Dedifferentiated amniotic fluid mesenchymal stem cell (primary cell): ENCODE results near the gene SH3BGR.
"Not testable (repeated sequence)": the region's sequence is repeated elsewhere in the genome, so short reads cannot be mapped to it uniquely, and the experiment has no call there.

Experiments used
- DNase-seq: peaks from one replicate; pipeline ENCODE4 v3.0.0-alpha.2; 2016; ENCODE audit errors: extremely low spot score

SH3BGR gene

DNA sequence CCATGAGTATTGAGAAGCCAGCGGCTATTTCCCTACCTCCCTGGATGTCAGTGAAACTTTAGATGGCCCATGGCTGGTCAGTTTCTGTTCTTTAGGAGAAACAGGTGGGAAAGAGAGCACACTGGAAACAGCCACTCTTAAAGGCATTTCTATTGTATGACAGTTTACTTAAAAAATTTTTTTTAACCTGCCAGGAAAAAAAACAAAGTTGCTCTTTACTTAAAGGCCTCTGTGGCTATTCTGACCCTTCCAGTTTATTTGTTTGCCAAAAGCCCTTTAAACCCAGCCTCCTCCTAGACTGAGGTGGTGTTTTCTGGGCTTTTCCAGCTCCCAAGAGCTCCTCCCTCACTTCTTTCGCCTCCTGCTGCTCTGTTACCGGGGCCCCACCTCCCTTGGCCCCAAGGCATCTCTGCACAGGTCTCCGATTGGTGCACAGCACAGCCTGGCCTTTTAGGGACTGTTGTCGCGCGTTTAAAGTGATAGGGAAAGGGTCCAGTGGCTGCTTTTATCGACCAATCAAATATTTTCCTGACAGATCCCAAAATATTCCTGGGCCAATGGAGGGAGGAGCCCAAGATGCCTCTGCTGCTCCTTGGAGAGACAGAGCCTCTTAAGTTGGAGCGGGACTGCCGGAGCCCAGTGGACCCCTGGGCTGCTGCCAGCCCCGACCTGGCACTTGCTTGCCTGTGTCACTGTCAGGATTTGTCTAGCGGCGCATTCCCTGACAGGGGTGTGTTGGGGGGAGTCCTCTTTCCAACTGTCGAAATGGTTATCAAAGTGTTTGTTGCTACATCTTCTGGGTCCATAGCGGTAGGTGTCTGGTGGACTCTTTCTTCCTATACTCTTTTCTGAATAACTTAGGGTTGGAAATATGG lies at the start of gene SH3BGR:
Gene SH3BGR, plus strand, starts transcription at position 639 of the 875 bp plus-strand sequence. Its CDS starts 127 bp downstream, at position 766.
- DNase-seq, result no peak

DNA sequence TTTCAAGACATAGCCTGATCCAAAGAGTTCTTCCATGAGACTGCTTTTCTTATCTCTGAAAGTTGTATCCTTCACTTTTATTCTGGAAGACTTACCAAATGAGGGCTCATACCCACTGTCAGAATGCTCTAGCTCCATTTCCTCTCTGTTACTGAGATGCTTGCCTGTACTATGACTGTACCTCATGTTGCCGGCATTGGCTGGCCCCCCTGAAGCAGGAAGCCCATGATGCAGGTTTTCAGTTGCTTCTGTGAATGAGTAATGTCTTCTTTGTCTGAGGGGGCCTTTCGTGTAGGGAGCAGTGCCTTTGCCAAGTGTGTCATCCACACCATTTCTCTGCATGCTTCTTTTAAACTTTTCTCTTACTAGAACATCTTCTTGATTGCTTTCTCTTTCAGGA lies 45.7 kb upstream of the SH3BGR start:
- DNase-seq, result no peak

DNA sequence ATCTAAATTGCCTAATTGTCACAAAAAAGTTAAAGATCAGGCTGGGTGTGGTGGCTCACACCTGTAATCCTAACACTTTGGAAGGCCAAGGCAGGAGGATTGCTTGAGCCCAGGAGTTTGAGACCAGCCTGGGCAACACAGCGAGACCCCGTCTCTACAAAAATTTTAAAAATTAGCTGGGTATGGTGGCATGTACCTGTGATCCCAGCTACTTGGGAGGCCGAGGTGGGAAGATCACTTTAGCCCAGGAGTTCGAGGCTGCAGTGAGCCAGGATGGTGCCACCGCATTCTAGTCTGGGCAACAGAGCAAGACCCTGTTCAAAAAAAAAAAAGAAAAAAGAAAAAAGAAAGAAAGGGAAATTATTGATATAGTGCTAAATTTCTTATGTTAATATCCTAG lies 32.6 kb upstream of the SH3BGR start:
- DNase-seq, result not testable (repeated sequence)

DNA sequence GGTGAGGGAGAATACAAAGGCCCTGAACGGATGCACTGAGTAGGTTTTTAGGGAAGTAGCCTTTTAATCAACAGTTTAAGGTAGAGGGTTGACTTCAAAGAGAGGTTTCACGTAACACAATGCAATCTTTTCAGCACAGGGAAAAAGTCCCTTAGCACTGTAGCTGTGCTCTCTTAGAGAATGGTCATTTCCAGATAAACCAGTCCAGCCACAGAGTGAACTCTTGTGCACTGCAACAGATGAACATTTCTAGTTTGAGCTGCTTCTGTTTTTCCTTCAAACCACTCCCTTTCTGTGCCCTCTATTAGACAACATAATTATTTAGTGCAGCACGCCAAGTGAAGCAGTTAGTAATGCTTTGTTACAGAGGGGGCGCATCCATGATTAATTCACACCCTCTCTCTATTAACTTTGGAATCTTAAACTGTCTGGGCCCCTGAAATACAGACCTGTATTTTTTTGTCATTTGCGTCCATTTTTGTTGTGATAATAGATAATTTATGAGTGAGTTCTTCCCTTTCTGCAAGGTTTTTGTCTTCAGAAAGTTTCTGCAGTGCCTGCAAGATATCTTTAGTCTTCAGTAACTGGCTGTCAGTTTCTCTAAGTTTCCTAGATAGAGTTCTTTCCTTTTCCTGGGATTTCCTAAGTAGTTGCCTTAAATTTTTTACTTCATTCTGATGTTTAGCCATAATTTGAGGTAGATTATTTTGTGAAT lies 29.1 kb upstream of the SH3BGR start:
- DNase-seq, result no peak

DNA sequence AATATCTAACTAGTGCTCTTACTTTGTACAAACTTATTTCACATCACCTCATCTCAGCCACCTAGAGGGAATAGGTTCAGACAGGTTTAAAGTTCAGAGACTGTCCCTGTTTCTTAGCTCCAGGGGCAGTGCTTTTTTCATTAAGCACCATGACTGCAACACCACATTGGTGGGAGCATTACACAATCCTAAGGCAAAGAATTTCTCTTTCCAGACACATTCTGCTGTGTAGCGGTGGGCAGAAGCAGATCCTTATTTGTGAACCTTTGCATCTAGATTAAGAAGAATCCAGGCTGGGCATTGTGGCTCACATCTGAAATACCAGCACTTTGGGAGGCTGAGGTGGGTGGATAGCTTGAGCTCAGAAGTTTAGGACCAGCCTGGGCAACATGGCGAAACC lies 22.3 kb upstream of the SH3BGR start:
- no peak for DNase-seq

DNA sequence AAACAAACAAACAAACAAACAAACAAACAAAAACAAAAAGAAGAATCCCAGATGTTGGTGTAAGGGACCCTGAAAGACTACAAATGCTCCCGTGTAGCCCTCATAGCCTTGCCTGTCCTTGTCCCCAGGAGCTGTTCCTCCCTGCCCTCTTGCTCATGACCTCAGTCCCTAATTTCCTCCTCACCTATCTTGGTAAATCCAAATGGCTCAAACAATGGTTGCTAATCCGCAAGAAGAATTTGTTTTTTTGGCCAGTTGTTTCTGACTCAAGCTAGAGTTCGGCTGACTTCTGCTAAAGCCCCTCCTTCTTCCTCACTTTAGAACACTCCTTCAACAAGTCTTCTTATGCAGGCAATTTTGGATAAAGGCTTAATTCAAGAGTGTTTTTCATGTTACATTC lies 21.8 kb upstream of the SH3BGR start:
- DNase-seq, result no peak

DNA sequence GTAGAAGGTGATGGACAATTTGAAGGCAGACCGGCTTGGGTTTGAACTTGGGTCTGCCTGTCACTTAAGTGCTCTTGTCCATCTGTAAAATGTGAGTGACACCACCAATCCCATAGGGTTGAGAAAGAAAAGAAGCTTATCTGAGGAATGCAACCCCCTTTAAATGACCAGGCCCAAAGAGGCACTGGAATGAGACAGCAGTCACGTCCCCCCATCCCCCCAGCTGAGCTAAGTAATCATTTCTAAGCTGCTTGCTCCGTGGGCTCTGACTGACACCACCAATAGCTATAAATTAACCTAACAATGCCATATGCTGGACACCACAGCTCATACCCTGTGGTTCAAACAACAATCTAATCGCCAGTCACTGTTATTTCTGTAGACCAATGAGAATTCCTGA lies 21.3 kb upstream of the SH3BGR start:
- no peak for DNase-seq

DNA sequence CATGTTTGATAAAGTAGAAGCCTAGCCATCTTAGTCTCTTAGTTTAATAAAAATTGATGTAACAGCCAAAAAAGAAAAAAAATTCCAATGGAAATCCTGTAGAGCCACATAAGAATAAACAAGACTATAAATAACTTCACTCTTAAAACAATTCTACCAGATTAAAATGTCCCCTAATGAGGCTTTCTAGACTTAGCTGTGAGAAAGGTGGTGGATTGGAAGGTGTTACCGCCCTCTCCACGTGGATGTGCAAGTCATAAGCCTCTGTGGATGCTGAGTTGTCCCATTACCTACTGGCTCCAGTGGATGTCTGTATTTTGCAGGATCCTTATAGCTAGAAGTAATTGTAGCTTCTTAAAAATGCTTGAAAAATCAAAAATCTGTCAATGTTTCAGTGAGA lies 20.8 kb upstream of the SH3BGR start:
- DNase-seq, result no peak

DNA sequence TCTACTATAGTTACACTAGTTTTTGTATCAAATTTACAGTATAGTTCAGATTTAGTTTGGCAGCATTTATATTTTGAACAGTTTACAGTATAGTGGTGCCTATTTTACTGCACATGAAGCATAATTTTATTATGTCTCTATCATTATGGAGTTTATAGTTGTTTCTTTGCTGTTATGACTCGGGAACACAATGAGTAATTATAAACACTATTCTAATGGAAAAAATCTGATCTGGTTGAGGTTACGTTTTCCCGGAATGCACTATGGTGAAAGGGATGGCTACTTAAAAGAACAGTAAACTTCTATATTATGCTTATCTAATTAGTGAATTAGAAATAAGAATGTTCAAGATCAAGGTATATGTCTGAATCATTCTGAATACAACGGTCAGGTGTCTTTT lies 16.8 kb upstream of the SH3BGR start:
- no peak for DNase-seq

DNA sequence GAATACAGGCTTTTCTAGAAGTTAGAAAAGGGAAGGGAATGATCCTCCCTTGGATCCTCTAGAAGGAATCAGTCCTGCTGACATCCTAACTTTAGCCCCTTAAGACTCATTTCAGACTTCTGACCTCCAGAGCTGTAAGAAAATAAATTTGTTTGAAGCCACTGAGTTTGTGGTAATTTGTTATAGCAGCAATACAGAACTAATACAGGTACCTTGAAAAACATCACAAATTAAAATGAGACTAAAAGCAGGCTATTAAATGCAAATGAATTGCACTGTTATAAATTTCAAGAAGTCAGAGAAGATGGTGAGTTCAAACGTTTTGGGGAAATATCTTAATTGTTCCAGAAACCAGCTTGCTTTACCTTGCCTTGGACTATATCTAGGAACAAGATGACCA lies 12.5 kb upstream of the SH3BGR start:
- DNase-seq, result no peak

DNA sequence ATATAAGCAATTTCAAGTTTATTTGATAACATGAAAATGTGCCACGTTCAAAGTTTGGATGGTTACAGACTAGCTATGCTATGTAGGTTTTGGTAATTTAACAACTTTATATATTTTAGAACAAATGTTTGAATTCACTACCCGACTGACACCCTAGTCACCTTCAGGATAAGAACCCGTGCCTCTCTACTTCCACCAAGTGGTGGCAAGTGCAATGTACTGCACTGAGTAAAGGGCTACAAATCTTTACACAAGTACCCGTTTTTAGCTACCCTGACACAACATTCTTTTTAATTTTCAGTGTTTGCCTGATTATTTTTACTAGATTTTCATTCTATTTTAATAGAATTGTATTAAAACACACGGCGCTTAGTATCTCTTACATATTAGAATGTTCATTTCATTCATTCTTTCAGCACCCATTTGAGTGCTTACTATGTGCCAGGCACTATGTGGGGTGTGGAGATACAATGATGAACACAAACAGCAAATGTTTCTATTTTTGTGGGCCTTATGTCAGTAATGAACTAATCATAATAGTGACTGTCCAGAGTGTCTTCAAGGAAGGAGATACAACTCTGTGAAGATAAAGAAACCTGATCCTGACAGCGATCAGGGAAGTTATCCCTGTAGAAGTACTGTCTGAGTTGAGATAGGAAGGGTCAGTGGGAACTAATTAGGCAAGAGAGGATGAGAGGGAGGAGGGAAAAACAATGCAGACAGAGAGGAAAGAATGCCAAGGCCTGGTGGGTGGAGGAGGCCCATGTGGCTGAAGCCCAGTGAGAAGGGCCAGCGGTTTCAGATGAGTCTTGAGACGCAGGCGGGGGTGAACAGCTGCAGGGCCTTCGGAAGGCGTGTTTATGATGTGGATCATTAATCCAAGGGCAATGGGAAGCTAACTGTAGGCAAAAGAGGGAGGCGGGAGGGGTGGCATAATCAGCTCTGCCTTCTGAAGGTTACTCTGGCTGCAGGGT lies 10.0 kb upstream of the SH3BGR start:
- peak; percentile 54 for DNase-seq

DNA sequence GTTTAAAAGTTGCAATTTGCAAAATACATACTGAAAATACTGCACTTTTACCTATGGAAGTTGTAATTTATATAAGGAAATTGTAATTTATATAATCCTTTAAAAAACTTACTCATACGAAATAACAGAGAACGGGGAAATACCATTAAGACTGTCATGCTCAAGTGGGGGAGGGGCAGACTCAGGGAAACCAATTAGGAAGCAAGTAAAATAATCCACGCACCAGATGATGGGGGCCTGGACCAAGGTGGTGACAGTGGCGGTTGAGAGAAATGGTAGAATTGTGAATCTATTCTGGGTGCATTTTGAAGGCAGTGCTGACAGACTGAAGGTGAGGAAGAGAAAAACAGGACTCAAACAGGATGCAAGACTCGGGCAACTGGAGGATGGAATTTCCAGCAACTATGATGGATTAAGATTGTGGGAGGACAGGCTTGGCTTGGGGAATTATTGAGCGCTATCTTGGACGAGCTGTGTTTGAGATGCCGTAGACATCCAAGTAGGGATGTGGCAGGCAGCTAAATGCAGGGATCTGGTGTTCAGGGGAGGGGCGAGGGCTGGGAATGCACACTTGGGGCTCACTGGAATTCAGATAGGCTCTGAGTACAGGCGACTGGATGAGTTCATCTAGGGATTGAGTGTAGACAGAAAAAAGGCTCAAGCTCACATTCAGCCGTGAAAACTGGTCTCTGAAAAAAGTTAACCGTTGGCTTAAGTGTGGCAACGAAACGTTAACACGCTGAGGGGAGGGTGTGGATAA lies 7.2 kb upstream of the SH3BGR start:
- DNase-seq, result peak; percentile 67

DNA sequence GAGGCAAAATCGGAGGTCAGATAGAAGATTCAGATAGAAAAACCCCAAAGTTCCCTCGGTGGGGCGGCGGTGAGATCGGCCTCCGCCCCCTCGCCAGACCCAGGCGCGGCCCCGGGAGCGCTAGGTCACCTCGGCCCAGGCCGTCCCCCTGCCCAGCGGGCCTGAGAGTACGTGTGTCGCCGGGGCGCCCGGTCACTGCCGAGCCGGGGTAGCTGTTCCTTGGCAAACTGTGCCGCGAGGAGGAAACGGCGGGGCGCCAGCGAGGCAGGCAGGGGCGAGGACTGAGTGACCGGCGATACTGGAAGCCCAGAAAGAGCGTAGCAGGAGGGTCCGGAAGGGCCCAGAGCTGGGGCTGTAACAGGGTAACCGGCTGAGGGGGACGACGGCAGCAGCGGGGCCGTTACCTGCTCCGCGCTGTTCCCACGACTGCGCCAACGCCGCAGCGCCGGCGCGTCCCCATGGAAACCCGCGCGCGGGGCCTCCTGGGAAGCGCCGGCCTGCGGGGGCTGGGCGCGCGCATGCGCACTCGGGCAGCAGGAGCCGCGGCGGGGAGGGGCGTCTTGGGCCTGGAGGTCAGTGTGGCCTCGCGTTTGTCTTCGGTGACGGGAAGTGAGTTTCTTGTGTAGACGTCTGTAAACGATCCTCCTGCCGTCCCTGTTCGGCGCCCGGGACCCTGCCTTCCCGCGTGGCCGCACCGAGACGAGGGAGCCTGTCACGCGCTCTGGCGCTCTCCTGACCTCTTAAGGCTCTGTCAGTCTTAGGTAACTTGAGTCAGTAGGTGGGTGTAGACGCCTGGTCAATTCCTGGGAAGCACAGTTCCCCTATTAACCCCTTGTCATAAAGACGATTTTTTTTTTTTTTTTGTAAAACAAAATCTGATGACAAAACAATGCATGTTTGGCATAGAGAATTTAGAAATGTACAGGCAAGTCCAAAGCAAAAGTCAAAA lies 6.2 kb upstream of the SH3BGR start, which contains the start of gene LCA5L:
Gene LCA5L, minus strand, starts transcription at position 458 of the 949 bp plus-strand sequence. CDS start 17,285 bp downstream, outside the sequence.
- peak; percentile 81 for DNase-seq

DNA sequence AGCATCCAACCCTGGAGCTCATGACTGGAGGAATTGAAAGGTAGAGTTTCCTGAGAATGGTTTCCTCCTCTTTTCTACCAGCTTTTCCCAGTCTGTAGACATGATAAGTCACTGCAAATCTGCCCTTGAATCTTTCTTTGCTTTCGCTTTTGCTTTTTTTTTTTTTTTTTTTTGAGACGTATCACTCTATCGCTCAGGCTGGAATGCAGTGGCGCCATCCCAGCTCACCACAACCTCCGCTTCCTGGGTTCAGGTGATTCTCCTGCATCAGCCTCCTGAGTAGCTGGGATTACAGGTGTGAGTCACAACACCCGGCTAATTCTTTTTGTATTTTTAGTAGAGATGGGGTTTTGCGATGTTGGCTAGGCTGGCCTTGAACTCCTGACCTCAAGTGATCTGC lies 4.5 kb upstream of the SH3BGR start:
- no peak for DNase-seq

DNA sequence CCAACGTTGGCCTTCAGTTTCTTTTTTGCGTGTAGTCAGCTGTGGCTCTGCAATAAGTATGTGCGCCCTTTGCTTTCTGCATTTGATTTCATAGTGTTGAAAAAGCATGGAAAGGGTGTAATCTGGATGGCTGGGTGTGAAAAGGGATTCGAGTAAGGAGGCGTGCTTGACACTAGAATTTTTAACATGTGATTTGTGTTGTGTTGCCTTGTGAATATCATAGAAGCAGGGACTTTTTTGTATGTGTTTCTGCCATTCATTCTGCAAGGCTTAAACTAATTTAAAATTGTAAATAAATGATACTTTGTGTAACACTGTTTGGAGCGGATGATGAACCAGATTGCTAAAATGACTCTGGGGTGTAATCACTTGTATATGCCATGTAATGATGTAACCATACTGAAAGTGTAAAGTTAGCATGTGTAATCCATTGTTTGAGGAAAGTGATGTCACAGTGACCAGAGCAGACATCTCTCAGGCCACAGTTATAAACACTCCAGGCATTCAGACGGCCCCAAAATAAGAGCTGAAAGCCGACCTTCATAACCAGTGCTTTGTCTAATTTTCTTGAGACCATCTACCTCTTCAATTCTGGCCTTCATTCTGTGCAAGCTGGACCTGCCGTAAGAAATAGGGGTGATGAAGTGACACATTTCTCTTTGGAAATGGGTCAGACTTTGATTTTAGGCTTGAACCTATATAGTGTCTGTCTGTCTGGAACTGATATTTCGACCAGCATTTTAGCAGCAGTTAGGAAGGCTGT lies 618 bp downstream of the SH3BGR start:
- peak; percentile 91 for DNase-seq

DNA sequence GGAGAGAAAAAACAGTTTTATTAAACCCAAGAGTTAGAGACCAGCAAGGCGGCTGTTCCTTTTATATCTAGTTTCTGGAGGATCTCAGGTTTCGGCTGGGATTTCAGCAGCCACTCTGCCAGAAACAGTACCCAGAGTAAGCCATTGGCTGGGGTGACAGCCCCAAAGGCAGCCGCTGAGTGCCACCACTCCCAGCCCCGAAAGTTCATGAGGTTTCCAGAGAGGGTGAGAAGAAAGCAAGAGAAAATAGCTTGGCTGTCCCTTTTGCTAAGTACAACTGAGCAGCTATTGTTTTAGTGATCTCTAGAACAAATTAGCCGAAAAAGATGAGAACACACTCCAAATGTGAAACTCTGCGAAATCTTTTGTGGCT lies 1.2 kb downstream of the SH3BGR start:
- no peak for DNase-seq

DNA sequence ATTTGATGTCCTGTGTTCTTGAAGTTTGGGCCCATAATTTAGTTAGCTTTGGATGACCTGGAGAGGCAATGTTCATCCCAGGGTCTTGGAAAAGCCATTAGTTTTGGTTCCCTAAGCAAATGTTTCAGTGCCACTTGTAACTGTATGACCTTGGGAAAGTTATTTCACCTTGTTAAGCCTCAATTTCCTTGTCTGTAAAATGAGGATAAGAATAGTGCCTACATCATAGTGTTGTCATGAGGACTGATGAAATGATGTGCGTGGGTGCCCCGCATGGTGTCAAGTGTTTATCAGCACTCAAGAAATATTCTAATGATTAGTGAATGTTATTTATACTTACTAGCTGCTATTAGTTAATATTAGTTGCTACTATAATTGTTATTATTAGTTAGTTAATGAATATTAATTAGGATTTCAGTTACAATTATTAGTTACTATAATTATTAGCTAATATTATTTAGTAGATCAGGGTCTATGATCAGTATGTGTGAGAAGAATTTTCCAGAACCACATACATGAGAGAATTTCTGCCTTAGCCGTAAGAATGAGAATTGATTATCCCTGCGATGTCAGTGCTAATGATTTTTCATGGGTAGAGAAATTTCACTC lies 1.9 kb downstream of the SH3BGR start:
- no peak for DNase-seq

DNA sequence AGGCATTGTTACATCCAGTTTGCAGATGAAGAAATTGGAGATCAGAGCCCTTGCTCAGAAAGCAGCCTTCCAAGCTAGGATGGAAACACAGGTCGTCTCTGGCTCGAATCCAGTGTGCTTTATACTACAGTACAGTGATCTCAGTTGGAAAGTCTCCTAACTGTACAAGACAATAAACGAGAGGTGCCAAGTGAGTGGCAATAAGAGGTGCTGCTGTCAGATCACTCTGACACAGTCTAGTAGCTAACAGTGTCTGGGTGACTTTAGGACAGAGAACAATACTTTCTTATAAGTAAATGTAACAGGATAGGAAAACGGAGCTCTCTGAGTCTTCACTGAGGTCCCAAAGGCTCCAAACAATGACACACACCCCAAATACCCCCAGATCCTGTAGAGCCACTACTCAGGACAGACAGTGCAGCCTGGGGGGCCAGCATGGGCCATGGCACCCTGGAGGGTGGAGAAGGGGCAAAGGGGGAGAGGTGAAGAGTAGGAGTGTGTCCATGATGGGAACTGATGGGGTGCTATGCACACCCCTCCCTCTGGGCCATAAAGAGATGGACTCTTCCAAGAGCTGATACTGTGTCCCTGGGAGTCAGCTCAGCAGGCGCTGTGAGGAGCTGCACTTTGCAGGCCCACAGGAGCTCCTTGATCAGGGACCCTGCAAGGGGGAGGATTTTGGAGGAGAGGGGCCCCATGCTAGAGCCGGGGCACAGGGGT lies 3.3 kb downstream of the SH3BGR start:
- no peak for DNase-seq
